Stimulated activated CD8-positive, alpha-beta memory T cell treated with anti-CD3 and anti-CD28 coated beads, Interleukin-2, amount 100 ng/mL, for 1 hour (primary cell): Measurements from ENCODE around the gene CCND3.
A peak's percentile ranks its signal among the peaks of the same experiment; 100 is the strongest.
"Not testable (repeated sequence)": the region's sequence is repeated elsewhere in the genome, so short reads cannot be mapped to it uniquely, and the experiment has no call there.

Experiments
- DNase-seq, 2 donors: peaks; one replicate each; pipeline ENCODE4 v3.0.0-alpha.2; 2020; ENCODE audit warnings: low read depth in 2 of 2

Gene CCND3

DNA sequence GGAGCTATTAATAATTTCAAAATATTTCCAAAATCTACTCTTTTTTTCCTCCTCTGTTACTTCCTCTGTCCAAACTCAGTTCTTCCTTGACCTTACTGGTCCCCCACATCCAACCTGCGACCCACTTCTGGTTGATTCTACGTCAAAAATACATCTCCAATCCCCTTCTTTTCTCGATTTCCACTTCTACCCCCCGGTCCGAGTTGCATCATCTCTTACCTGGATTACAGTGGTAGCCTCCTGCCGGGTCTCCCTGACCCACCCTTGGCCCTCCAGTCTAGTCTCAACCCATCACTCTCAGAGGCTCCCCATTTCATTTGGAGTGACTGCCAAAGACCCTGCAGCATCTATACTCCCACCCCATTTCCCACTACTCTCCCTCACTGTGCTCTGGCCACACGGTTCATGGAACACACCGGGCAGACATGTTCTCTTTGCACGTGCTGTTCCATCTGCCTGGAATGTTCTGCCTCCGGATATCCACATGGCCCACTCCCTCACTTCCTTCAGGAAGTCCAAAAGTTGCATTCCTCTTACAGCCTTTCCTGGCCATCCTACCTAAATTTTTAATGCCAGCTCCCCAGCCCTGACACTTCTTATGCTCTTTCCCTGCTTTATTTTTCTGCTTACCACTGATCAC lies 6.1 kb upstream of the CCND3 start:
- no peak for DNase-seq

GRCh38 chr6:41943456-41943855 lies 1.8 kb upstream of the CCND3 start:
- no peak for DNase-seq

DNA sequence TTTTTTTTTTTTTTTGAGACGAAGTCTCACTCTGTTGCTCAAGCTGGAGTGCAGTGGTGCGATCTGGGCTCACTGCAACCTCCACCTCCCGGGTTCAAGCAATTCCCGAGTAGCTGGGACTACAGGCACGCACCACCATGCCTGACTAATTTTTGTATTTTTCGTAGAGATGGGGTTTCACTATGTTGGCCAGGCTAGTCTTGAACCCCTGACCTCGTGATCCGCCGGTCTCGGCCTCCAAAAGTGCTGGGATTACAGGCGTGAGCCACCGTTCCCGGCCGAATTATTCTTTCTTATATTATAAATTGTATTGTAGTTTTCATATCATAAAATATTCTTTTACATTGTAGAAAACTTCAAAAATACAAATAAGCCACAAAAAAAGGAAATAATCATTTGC lies 1.3 kb upstream of the CCND3 start:
- not testable (repeated sequence) for DNase-seq

DNA sequence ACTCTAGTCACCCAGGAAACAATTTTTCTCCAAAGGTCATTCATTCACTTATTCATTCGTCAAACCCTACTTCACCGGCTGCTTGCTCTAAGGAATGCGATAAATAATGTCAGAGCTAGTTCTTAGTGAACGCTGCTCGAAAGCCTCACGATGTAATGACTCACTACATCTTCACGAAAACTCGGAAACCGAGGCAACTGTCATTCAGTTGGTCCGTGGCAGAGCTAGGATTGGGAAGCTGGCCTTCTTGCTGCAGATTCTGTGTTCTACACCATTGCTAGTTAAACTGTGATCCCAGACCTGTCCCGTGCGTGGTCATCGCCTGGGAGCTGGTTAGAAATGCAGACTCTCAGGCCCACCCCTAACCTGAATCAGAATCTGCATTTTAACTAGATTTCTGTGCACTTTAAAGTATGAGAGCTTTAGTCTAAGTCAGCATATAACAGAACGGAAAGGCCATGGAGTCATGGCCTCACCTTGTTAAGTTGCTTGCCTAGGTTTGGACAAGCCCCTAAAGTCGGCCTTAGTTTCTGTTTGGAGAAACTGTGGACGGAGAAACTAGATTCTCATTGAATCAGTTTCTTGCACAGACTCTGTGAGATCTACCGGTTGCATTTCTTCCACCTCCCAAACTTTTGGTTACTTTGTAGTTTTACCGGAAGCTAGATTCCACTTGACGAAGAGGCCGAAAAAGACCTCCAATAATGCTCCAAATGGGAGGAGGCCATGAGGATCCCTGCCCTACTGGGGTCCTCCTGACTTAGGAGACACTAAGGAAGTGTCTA lies 651 bp upstream of the CCND3 start:
- DNase-seq = no peak

- no peak for DNase-seq
Measured at GRCh38 chr6:41940759-41941279, 789 bp downstream of the CCND3 start.

- DNase-seq = no peak
Measured at GRCh38 chr6:41939848-41940758, 1.5 kb downstream of the CCND3 start.

GRCh38 chr6:41939176-41939847 lies 2.3 kb downstream of the CCND3 start:
- no peak for DNase-seq

GRCh38 chr6:41938590-41939175 lies 2.9 kb downstream of the CCND3 start:
- DNase-seq = no peak

- DNase-seq = no peak
Measured at GRCh38 chr6:41937861-41938574, 3.6 kb downstream of the CCND3 start.

DNA sequence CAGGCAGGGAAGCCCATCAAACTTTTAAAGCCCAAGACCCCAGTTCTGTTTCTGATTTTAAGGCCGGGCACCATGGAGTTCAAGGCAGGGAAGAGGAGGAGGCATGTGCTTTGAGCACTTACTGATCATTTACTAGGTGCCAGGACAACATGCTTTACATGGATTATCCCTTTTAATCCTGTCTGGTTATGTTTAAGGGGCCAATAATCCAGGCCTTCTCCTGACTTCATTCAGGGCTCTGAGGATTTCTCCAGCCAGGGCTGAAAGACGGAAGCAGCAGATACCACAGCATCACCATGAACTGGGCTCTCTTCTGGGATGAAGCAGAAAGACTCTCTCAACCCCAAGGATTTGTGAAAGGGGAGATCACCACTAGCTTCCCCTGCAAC lies 4.1 kb downstream of the CCND3 start:
- DNase-seq = no peak

GRCh38 chr6:41936073-41936837 lies 5.4 kb downstream of the CCND3 start:
- peak; percentile 45 to 63 for DNase-seq

DNA sequence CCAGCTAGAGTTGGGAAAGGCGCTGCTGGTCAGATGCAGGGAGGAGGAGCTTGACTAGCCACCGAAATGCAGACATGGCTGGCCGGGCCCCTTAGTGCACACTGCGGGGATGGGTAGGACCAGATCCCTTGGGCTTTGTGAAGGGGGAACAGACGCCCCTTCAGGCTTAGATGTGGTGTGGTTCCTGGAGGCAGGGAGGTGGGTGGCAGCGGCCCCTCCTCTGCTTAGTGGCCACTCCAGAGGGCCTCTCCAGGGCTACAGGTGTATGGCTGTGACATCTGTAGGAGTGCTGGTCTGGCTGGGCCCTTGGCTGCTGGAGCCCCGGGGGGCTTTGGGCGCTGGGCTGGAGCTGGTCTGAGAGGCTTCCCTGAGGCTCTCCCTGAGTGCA lies 5.9 kb downstream of the CCND3 start:
- no peak for DNase-seq

DNA sequence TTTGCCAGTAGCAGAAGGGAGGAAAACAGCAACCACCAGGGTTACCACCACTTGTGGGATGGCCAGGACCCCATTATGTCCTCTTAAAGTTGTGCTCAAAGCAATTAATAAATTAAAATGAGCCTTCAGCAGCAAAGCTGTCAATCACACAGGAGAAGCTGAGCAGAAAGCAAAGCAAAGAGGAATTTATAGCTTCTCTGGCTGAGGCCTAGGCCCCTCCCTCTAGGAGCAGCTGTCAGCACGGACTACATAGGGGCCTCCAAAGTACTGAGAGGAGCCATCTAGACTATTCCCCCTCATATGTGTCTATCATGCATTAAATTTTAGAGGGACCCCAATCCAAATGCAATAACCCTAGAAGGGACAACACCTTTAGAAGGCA lies 6.4 kb downstream of the CCND3 start:
- DNase-seq = no peak

GRCh38 chr6:41934278-41935192 lies 7.1 kb downstream of the CCND3 start:
- DNase-seq = no peak

GRCh38 chr6:41932378-41932777 lies 9.2 kb downstream of the CCND3 start:
- no peak for DNase-seq

GRCh38 chr6:41931792-41932191 lies 9.8 kb downstream of the CCND3 start:
- no peak for DNase-seq

- no peak for DNase-seq
Measured at GRCh38 chr6:41929924-41930323, 11.7 kb downstream of the CCND3 start.

DNA sequence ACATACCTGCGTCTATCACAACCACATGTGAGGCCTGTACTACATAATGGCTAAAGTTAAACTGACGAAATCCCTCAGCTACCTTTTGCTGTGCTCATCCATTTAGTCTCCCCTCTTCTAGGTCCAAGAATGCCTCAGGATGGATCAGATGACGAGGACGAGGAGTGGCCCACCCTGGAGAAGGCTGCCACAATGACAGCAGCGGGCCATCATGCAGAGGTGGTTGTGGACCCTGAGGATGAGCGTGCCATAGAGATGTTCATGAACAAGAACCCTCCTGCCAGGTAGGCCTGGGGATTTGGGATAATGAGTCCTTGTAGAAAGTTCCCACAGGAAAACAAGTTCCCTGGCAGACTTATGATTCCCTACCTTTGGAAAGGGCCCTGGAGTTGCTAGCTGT lies 14.4 kb downstream of the CCND3 start:
- no peak for DNase-seq

DNA sequence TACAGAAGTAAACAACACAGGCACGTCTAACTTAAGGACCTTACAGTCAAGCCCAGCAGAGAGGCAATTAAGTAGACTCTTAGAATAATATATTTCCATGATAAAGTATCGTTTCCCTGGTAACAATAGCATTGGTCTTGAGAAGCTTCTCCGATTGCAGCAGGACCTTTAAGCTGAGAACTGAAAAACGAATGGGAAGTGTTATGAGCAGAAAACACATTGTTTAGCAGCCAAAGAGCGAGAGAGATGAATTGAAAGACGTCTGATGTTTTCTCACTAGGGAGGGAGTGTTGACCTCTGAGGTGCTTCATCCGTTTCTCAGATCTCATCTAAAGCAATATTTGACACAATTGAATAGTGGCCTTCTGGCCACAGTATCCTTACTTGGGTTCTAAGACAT lies 19.5 kb downstream of the CCND3 start:
- no peak for DNase-seq
